Right lobe of liver (tissue), 4 donors: ENCODE results near the gene HUS1.

ENCODE experiments used
- CTCF ChIP-seq, 4 donors: fragments of 200-600 bp in 3 of 4; fragments of 450-650 bp in 1 of 4; IDR thresholded peaks; one replicate each; pipeline versions ENCODE4 v1.5.1 to v1.8.0; 2016 to 2022; ENCODE audit warnings: antibody characterized with exemption in 4 of 4, mild to moderate bottlenecking in 2 of 4
- POLR2A ChIP-seq: fragments of 450-650 bp; IDR thresholded peaks from one replicate; pipeline ENCODE4 v1.6.1; 2017; ENCODE audit warnings: antibody characterized with exemption, mild to moderate bottlenecking
- donor health status: DM: no; HTN: no; CAD: no.
- donor health status: DM: no; HTN: no; CAD: no.
- donor health status: DM: no; HTN: yes; CAD: no.

GRCh38 chr7:47979832-47980181 lies 392 bp upstream of the HUS1 start:
- TF ChIP-seq CTCF (IDR thresholded peaks at IDR 0.05) (no peak), POLR2A (no peak)
